ENCODE results near the gene MATCAP1.

- TF ChIP-seq CTCF (conservative IDR thresholded peaks at IDR 0.05 in 1 of 2, IDR thresholded peaks at IDR 0.05 in 1 of 2; ENCODE audit: extremely low read depth in 1 of 2, insufficient read depth in 1 of 2, low read depth in 1 of 2, low read length in 2 of 2) (no peak), EZH2 (IDR thresholded peaks at IDR 0.05; ENCODE audit: borderline replicate concordance, low read length) (no peak)
These were observed 33.1 kb upstream of the MATCAP1 start for GRCh38 chr16:67216612-67217490.

Data from mammary epithelial cell (primary cell).